Activated T-helper 1 cell treated with anti-CD3 and anti-CD28 coated beads, Interleukin-12 subunit alpha, Interleukin-12 subunit beta, Interleukin-2, Interleukin-4 antibody, amounts not matched to agents 30 ng/mL and 10 ng/mL and 1 ng/mL, durations not matched to agents 14 hours and 24 hours and 36 hours (primary cell): ENCODE results near the gene PSMA6. TPM values are rescaled to one million over a fixed set of nuclear protein-coding genes. Genes with fewer than 3 reads are reported as not detected.
"Not testable (repeated sequence)": the region's sequence is repeated elsewhere in the genome, so short reads cannot be mapped to it uniquely, and the experiment has no call there.

Experiments
- DNase-seq: peaks from one replicate; pipeline ENCODE4 v3.0.0; 2021; ENCODE audit warnings: low spot score
- H3K27ac Mint-ChIP-seq: one replicate; pipeline ENCODE4 v1.8.0; 2021; ENCODE audit warnings: mild to moderate bottlenecking, mixed read lengths
- H3K27me3 Mint-ChIP-seq: one replicate; pipeline ENCODE4 v1.8.0; 2022; ENCODE audit warnings: mild to moderate bottlenecking, moderate library complexity, mixed read lengths; ENCODE audit not compliant: insufficient read depth
- H3K36me3 Mint-ChIP-seq: one replicate; pipeline ENCODE4 v1.8.0; 2021; ENCODE audit warnings: low read depth, mixed read lengths
- H3K4me1 Mint-ChIP-seq: one replicate; pipeline ENCODE4 v1.8.0; 2021; ENCODE audit warnings: low read depth, mixed read lengths
- H3K4me3 Mint-ChIP-seq: one replicate; pipeline ENCODE4 v1.8.0; 2021; ENCODE audit warnings: mild to moderate bottlenecking, moderate library complexity, mixed read lengths
- H3K9me3 Mint-ChIP-seq: one replicate; pipeline ENCODE4 v1.8.0; 2021; ENCODE audit warnings: mixed read lengths
- intact Hi-C: fragments of 100-400 bp; cut with micrococcal nuclease; formaldehyde crosslinking; loops from one replicate; pipeline ENCODE4 v1.15.1; 2024
- total RNA-seq: library from RNA; stranded (reverse); gene quantifications from 2 replicates; pipeline ENCODE4 v1.2.3, GENCODE V29; 2022

The PSMA6 gene
- total RNA-seq, 1 donor from 2014 or later = 475 TPM

GRCh38 chr14:35333797-35334743 is 41.9 kb downstream of the PSMA6 start:
- intact Hi-C loops = loop anchor here (1.0 kb wide), 6 partner anchors 20 to 70 kb away; partner anchors contain the start of genes NFKBIA and PSMA6
- no peak for DNase-seq

DNA sequence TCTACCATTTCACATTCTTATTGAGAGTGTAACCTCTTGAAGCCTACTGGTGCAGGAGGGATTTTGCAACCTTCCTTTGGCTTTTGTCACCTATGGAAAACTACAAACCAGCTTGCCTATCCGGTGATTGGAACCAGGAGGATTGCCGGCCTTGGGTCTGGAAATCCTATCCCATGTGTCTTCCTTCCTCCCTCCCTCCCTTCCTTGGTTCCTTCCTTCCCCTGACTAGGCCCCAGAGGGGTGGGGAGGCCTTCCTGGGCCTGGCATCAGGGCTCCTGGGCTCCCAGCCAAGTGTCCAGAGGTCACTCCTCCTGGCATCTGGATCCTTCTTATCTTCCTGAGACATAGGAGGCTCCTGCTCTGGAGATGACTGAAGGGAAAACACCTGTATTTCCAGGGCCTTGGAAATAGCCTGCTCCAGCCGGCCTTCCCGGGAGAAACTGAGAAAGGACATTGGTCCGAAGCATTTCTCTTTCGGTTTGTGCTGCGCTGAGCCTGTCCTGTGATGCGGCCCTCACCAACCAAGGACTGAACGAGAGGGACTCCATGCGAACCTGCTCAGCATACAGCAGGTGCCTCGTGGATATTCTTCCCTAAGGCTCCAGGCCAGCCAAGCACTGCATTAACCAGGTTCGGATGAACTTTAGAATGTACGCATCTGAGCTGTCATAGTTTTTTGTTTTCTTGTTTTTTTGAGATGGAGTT is 43.4 kb downstream of the PSMA6 start:
- intact Hi-C loops = no loop called here
- DNase-seq = no peak
- no peaks in the 10 kb centered on the region for H3K36me3 Mint-ChIP-seq
- H3K27me3 Mint-ChIP-seq = no peaks in the 10 kb centered on the region
- H3K4me1 Mint-ChIP-seq = peaks cover 43% of the 10 kb centered on the region
- H3K27ac Mint-ChIP-seq = no peak overlapping the region
- no peaks in the 10 kb centered on the region for H3K9me3 Mint-ChIP-seq
- H3K4me3 Mint-ChIP-seq = no peak overlapping the region

More at GRCh38 chr14:35333797-35334743, 41.9 kb downstream of the PSMA6 start:
- Mint-ChIP-seq H3K4me3 (peak overlapping the region; percentile 60), H3K27ac (peak overlapping the region; percentile 83), H3K9me3 (no peaks in the 10 kb centered on the region), H3K4me1 (peaks cover 31% of the 10 kb centered on the region), H3K27me3 (no peaks in the 10 kb centered on the region), H3K36me3 (no peaks in the 10 kb centered on the region)

DNA sequence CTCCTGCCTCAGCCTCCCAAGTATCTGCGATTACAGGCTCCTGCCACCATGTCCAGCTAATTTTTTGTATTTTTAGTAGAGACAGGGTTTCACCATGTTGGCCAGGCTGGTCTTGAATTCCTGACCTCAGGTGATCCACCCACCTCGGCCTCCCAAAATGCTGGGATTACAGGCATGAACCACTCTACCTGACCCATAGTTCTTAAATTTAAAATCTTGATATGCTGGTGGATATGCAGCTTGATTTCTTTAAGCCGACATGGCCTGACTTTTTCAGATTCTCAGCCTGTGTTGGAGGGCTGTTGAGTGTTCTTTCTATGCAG is 44.0 kb downstream of the PSMA6 start:
- peaks cover 46% of the 10 kb centered on the region for H3K4me1 Mint-ChIP-seq
- H3K9me3 Mint-ChIP-seq, H3K4me3 Mint-ChIP-seq, H3K27me3 Mint-ChIP-seq, DNase-seq, intact Hi-C loops, H3K36me3 Mint-ChIP-seq, H3K27ac Mint-ChIP-seq: not testable (repeated sequence)

GRCh38 chr14:35336494-35337268 is 44.5 kb downstream of the PSMA6 start:
- H3K36me3 Mint-ChIP-seq = no peaks in the 10 kb centered on the region
- no peak for DNase-seq
- peaks cover 49% of the 10 kb centered on the region for H3K4me1 Mint-ChIP-seq
- H3K4me3 Mint-ChIP-seq = no peak overlapping the region
- peak overlapping the region; percentile 7 for H3K27ac Mint-ChIP-seq
- H3K9me3 Mint-ChIP-seq = no peaks in the 10 kb centered on the region
- no peaks in the 10 kb centered on the region for H3K27me3 Mint-ChIP-seq
- intact Hi-C loops = no loop called here

DNA sequence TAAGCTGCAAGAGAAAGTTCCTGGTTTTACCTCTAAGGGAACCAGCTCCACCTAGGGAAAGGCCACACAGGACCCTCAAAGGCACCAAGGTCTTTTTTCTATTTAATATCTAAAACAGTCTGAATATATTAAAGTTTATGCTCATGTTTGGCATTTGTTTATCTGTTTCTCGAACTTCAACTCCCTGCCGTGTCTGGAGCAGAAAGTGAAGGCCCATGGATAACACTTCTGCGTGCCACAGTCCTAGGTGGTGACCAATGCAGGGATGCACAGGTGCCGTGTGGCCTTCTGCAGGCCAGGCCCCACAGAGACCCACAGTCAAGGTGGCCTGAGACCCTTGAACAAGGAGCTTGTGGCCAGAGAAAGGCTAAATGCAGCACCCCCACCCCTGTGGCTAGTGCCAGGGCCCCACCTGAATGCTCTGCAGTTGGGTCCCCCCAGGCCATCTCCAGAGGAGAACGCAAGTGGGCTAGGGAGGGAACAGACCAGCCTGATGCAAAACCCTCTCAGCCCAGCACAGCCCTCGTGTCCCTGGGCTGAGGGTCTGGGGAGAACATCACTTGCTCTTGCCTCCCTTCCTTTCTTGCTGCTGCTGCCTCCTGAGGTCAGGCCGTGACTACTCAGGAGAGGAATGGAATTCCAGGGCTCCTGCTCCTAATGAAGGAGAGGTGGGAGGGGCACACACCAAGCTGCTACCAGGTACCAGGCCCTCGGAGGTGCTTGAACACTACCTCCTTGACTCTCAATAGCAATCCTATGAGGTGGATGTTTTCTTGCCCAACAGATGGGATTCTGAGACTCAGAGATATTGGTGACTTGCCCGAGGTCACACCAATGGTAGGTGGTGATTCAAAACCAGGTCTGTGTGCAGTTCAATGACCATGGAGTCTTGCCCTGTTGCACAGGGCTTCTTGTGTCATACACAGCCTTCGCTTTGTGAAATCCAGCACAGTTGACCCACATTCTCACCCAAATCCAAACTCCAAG is 45.4 kb downstream of the PSMA6 start:
- Mint-ChIP-seq H3K27ac (no peak overlapping the region), H3K36me3 (no peaks in the 10 kb centered on the region), H3K4me1 (peaks cover 40% of the 10 kb centered on the region), H3K4me3 (no peak overlapping the region), H3K27me3 (no peaks in the 10 kb centered on the region), H3K9me3 (no peaks in the 10 kb centered on the region)
- no peak for DNase-seq
- intact Hi-C loops = no loop called here

GRCh38 chr14:35338731-35339405 is 46.7 kb downstream of the PSMA6 start:
- Mint-ChIP-seq H3K4me1 (peaks cover 27% of the 10 kb centered on the region), H3K27me3 (no peaks in the 10 kb centered on the region), H3K27ac (no peak overlapping the region), H3K36me3 (no peaks in the 10 kb centered on the region), H3K4me3 (no peak overlapping the region), H3K9me3 (no peaks in the 10 kb centered on the region)
- intact Hi-C loops = no loop called here
- DNase-seq = no peak

- Mint-ChIP-seq H3K9me3 (no peaks in the 10 kb centered on the region), H3K4me1 (peaks cover 19% of the 10 kb centered on the region), H3K27me3 (no peaks in the 10 kb centered on the region), H3K36me3 (no peaks in the 10 kb centered on the region), H3K4me3 (no peak overlapping the region), H3K27ac (peak overlapping the region; percentile 29)
- DNase-seq = no peak
- intact Hi-C loops = no loop called here
Observed at GRCh38 chr14:35339761-35340406, 47.7 kb downstream of the PSMA6 start.

- Mint-ChIP-seq H3K4me1 (peaks cover 19% of the 10 kb centered on the region), H3K36me3 (no peaks in the 10 kb centered on the region), H3K27me3 (no peaks in the 10 kb centered on the region), H3K27ac (peak overlapping the region; percentile 18), H3K4me3 (no peak overlapping the region), H3K9me3 (no peaks in the 10 kb centered on the region)
- DNase-seq = no peak
- intact Hi-C loops = no loop called here
Observed at GRCh38 chr14:35340616-35341453, 48.7 kb downstream of the PSMA6 start.

- Mint-ChIP-seq H3K9me3 (no peaks in the 10 kb centered on the region), H3K4me3 (no peak overlapping the region), H3K4me1 (peaks cover 19% of the 10 kb centered on the region), H3K27me3 (no peaks in the 10 kb centered on the region), H3K27ac (peak overlapping the region; percentile 18), H3K36me3 (no peaks in the 10 kb centered on the region)
- intact Hi-C loops = no loop called here
- DNase-seq = no peak
Observed at GRCh38 chr14:35341454-35341750, 49.2 kb downstream of the PSMA6 start.

- H3K36me3 Mint-ChIP-seq = no peaks in the 10 kb centered on the region
- intact Hi-C loops = no loop called here
- H3K4me3 Mint-ChIP-seq = no peak overlapping the region
- H3K9me3 Mint-ChIP-seq = no peaks in the 10 kb centered on the region
- H3K4me1 Mint-ChIP-seq = peaks cover 19% of the 10 kb centered on the region
- no peak overlapping the region for H3K27ac Mint-ChIP-seq
- no peaks in the 10 kb centered on the region for H3K27me3 Mint-ChIP-seq
- no peak for DNase-seq
Observed at GRCh38 chr14:35341751-35342488, 49.7 kb downstream of the PSMA6 start.
